ENCODE measurements around the gene PRCC.

Gene PRCC

GRCh38 chr1:156765666-156766065, 1.7 kb upstream of the PRCC start:
- DNase-seq = peak; percentile 54 to 71

GRCh38 chr1:156766298-156767100, 836 bp upstream of the PRCC start:
- DNase-seq = no peak

GRCh38 chr1:156767879-156768604, 707 bp downstream of the PRCC start:
- peak; percentile 74 to 92 for DNase-seq

GRCh38 chr1:156768610-156769295, 1.4 kb downstream of the PRCC start:
- DNase-seq = no peak

GRCh38 chr1:156772222-156772621, 4.9 kb downstream of the PRCC start:
- no peak for DNase-seq

- DNase-seq = no peak
Measured at GRCh38 chr1:156772728-156773497, 5.6 kb downstream of the PRCC start.

GRCh38 chr1:156773607-156774006, 6.3 kb downstream of the PRCC start:
- no peak for DNase-seq

GRCh38 chr1:156775799-156776198, 8.5 kb downstream of the PRCC start:
- no peak for DNase-seq

GRCh38 chr1:156776942-156777341, 9.6 kb downstream of the PRCC start:
- no peak for DNase-seq

- DNase-seq = no peak
Measured at GRCh38 chr1:156777573-156777972, 10.2 kb downstream of the PRCC start.

- DNase-seq = peak in 1 of 2 donors; percentile 55
Measured at GRCh38 chr1:156781585-156782186, 14.4 kb downstream of the PRCC start.

GRCh38 chr1:156785458-156785857, 18.1 kb downstream of the PRCC start:
- DNase-seq = no peak

GRCh38 chr1:156786640-156787039, 19.3 kb downstream of the PRCC start:
- DNase-seq = no peak

- DNase-seq = no peak
Measured at GRCh38 chr1:156788136-156788535, 20.8 kb downstream of the PRCC start.

GRCh38 chr1:156789621-156790318, 22.4 kb downstream of the PRCC start:
- DNase-seq = no peak

- DNase-seq = no peak
Measured at GRCh38 chr1:156794506-156795373, 27.4 kb downstream of the PRCC start.

- no peak for DNase-seq
Measured at GRCh38 chr1:156795374-156795733, 28.0 kb downstream of the PRCC start.

GRCh38 chr1:156795787-156796186, 28.5 kb downstream of the PRCC start:
- DNase-seq = no peak

GRCh38 chr1:156796340-156797097, 29.2 kb downstream of the PRCC start:
- no peak for DNase-seq
